Measurements from ENCODE around the gene PRKCD. TPM values are rescaled to one million over a fixed set of nuclear protein-coding genes. Genes with fewer than 3 reads are reported as not detected.
A peak's percentile ranks its signal among the peaks of the same experiment; 100 is the strongest.

Gene PRKCD
- total RNA-seq, 1 experiment from 2014 or later: 9.6 TPM

DNA sequence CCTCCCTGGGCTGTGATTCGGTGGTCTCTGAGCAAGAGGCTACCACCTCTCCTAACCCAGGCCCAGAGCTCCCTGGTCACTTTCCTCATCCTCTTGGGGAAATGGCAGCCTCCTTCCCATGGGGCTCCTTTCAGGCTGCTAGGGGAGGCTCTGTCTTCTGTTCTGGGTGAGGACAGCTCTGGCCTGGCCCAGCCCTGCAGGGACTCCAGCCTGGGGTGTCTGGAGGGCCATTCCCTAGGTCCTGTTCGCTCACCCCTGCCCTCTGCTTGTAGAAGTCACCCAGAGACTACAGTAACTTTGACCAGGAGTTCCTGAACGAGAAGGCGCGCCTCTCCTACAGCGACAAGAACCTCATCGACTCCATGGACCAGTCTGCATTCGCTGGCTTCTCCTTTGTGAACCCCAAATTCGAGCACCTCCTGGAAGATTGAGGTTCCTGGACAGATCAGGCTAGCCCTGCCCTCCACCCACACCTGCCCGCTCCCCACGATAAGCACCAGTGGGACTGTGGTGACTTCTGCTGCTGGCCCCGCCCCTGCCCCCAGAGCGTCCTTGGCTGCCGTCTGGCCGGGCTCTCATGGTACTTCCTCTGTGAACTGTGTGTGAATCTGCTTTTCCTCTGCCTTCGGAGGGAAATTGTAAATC is 30.9 kb downstream of the PRKCD start:
- Mint-ChIP-seq H3K36me3 (ENCODE audit: insufficient read depth, unreplicated experiment) (peaks cover 6% of the 10 kb centered on the region), H3K27me3 (ENCODE audit: insufficient read depth, unreplicated experiment) (no peaks in the 10 kb centered on the region), H3K4me3 (ENCODE audit: unreplicated experiment) (no peak overlapping the region), H3K4me1 (ENCODE audit: insufficient read depth, unreplicated experiment) (no peaks in the 10 kb centered on the region), H3K9me3 (ENCODE audit: unreplicated experiment) (no peaks in the 10 kb centered on the region), H3K27ac (ENCODE audit: low read depth, unreplicated experiment) (no peak overlapping the region)
- TF ChIP-seq, protein P1, sequence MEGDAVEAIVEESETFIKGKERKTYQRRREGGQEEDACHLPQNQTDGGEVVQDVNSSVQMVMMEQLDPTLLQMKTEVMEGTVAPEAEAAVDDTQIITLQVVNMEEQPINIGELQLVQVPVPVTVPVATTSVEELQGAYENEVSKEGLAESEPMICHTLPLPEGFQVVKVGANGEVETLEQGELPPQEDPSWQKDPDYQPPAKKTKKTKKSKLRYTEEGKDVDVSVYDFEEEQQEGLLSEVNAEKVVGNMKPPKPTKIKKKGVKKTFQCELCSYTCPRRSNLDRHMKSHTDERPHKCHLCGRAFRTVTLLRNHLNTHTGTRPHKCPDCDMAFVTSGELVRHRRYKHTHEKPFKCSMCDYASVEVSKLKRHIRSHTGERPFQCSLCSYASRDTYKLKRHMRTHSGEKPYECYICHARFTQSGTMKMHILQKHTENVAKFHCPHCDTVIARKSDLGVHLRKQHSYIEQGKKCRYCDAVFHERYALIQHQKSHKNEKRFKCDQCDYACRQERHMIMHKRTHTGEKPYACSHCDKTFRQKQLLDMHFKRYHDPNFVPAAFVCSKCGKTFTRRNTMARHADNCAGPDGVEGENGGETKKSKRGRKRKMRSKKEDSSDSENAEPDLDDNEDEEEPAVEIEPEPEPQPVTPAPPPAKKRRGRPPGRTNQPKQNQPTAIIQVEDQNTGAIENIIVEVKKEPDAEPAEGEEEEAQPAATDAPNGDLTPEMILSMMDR (IDR thresholded peaks at IDR 0.05; ENCODE audit: unreplicated experiment): no peak
- intact Hi-C loops (cut with micrococcal nuclease): no loop called here
- CTCF ChIA-PET: interaction anchor here (0.6 to 12.5 kb wide), 8 partner anchors 16 to 518 kb away, joined by 3 to 220 read pairs (median 3); partner anchors contain the start of genes PRKCD and RFT1
- DNase-seq (ENCODE audit: unreplicated experiment): no peak
- no TSS peak for BruUV-seq (replicated peaks)
- POLR2A ChIA-PET: no interaction called here

DNA sequence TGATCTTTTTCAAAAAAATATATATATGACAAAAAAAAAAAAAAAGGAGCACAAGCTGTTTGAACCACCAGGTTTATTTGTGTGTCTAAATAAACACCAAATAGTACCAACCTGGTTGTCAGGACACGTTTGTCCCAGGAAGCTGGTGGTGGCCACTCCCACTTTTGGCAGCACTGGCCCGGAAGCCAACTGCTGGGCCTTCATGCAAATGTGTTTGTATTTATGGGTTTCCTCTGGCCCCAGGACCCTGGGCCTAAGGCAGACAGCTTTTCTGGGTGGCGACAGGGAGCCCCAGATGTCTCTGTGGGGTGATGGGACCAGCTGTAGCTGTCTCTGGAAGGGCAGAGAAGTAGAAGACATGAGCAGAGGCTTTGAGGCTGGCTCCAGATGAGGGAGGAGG is 31.6 kb downstream of the PRKCD start:
- Mint-ChIP-seq H3K27ac (ENCODE audit: low read depth, unreplicated experiment) (peak overlapping the region; percentile 52), H3K27me3 (ENCODE audit: insufficient read depth, unreplicated experiment) (no peaks in the 10 kb centered on the region), H3K4me1 (ENCODE audit: insufficient read depth, unreplicated experiment) (no peaks in the 10 kb centered on the region), H3K36me3 (ENCODE audit: insufficient read depth, unreplicated experiment) (peaks cover 2% of the 10 kb centered on the region), H3K4me3 (ENCODE audit: unreplicated experiment) (no peak overlapping the region), H3K9me3 (ENCODE audit: unreplicated experiment) (no peaks in the 10 kb centered on the region)
- CTCF ChIA-PET: interaction anchor here (0.6 to 12.5 kb wide), 9 partner anchors 20 to 517 kb away, joined by 3 to 220 read pairs (median 4); partner anchors contain the start of genes PRKCD and RFT1
- intact Hi-C loops (cut with micrococcal nuclease): no loop called here
- no TSS peak for BruUV-seq (replicated peaks)
- TF ChIP-seq, protein P1 (IDR thresholded peaks at IDR 0.05; ENCODE audit: unreplicated experiment): no peak
- POLR2A ChIA-PET: interaction anchor here (0.6 kb wide), 1 partner anchor 34 kb away, joined by 4 read pairs; no protein-coding TSS in a partner anchor
- DNase-seq (ENCODE audit: unreplicated experiment): peak; percentile 14

DNA sequence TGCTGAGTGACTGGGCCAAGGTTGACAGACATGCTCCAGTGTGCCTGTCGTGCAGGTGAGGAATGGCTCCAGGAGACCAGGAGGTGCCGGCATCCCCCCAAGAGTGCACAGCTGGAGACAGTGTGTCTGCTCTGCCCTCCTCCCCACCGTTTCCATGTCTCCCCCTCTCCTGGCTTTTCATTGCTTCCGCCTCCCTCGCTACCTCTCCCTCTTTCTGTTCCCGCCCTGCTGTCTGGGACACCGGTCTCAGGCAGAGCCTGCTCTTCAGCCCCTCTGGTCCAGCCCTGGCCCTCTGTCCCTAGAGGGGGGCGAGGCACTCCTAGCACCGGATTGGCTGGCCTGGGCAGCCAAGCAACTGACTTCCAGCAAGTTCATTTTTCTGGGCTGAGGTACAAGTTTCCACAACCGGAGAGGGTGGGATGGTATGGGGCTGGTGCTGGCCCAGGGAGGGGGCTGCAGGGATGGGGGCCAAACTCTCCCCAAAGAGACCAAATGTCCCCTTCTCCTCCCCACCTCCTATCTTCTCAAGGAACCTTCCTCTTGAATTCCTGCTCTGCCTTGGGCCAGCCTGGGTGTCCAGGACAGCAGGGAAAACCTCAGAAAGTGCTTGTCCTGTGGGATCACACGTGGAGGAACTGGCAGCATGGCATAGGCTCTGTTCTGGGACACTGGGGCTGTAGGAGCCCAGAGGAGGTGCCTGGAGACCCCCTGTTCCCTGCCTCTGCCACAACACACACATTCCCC is 32.6 kb downstream of the PRKCD start:
- intact Hi-C loops (cut with micrococcal nuclease): no loop called here
- POLR2A ChIA-PET: no interaction called here
- no TSS peak for BruUV-seq (replicated peaks)
- H3K4me3 Mint-ChIP-seq (ENCODE audit: unreplicated experiment): no peak overlapping the region
- CTCF ChIA-PET: interaction anchor here (1.0 to 12.5 kb wide), 6 partner anchors 21 to 79 kb away, joined by 3 to 220 read pairs (median 10); partner anchors contain the start of genes PRKCD and RFT1
- H3K36me3 Mint-ChIP-seq (ENCODE audit: insufficient read depth, unreplicated experiment): no peaks in the 10 kb centered on the region
- TF ChIP-seq, protein P1 (IDR thresholded peaks at IDR 0.05; ENCODE audit: unreplicated experiment): no peak
- DNase-seq (ENCODE audit: unreplicated experiment): no peak
- no peaks in the 10 kb centered on the region for H3K9me3 Mint-ChIP-seq (ENCODE audit: unreplicated experiment)
- no peak overlapping the region for H3K27ac Mint-ChIP-seq (ENCODE audit: low read depth, unreplicated experiment)
- no peaks in the 10 kb centered on the region for H3K4me1 Mint-ChIP-seq (ENCODE audit: insufficient read depth, unreplicated experiment)
- H3K27me3 Mint-ChIP-seq (ENCODE audit: insufficient read depth, unreplicated experiment): no peaks in the 10 kb centered on the region
